GM12878 (cell line): ENCODE data around the gene RAB33A. TPM values are rescaled to one million over a fixed set of nuclear protein-coding genes. Genes with fewer than 3 reads are reported as not detected.

Experiments used
- ATAC-seq: fragments of 200-7000 bp; cut with Tn5 transposase; 3 replicates; pipeline ENCODE4 v1.9.1; 2020; ENCODE audit warnings: mild to moderate bottlenecking, moderate library complexity
- BruUV-seq: library from RNA; stranded (reverse); fragments of 400-500 nt; replicated peaks from 2 replicates; lab custom pipeline; 2021; lab: Mats Ljungman, UMichigan
- CTCF ChIA-PET: fragments of 300-600 bp; sonication (Branson Sonifier 250); formaldehyde crosslinking; extraction: SDS; loops from one replicate; lab custom pipeline; 2021; ENCODE audit warnings: inconsistent platforms; lab: Yijun Ruan, JAX
- POLR2A ChIA-PET: fragments of 350-600 bp; formaldehyde crosslinking; extraction: SDS; loops from one replicate; lab custom pipeline; 2021; ENCODE audit warnings: inconsistent platforms; lab: Charles Lee
- RAD21 ChIA-PET: fragments of 300-600 bp; sonication (Branson Sonifier 250); formaldehyde crosslinking; loops from one replicate; lab custom pipeline; 2023; ENCODE audit warnings: antibody characterized with exemption; ENCODE audit not compliant: unreplicated experiment; lab: Charles Lee
- SMC1A ChIA-PET: fragments of 300-600 bp; sonication (Branson Sonifier 250); formaldehyde crosslinking; loops from one replicate; lab custom pipeline; 2023; ENCODE audit not compliant: unreplicated experiment, uncharacterized antibody; lab: Charles Lee
- DNase-seq: peaks from one replicate; pipeline ENCODE4 v3.0.0-alpha.2; 2011; ENCODE audit warnings: low read depth, low spot score
- FAIRE-seq: peaks from 3 replicates; lab custom pipeline; 2011; peaks lifted over from hg19 to GRCh38; lab: Jason Lieb, UNC
- H2AFZ ChIP-seq: 2 replicates; pipeline ENCODE4 v1.6.0; 2011; ENCODE audit warnings: low read depth, low read length, control low read depth; ENCODE audit not compliant: control insufficient read depth
- H3K27ac ChIP-seq: 2 replicates; pipeline ENCODE4 v1.5.1; 2011; ENCODE audit warnings: control low read depth; ENCODE audit not compliant: control insufficient read depth, insufficient read depth
- H3K27me3 ChIP-seq, 2 experiments: replicated peaks in 1 of 2; 2 replicates each; pipeline versions ENCODE4 v1.6.0 to v1.6.1; 2011; ENCODE audit warnings: low read length in 1 of 2; ENCODE audit not compliant: control insufficient read depth in 2 of 2, insufficient read depth in 2 of 2
- H3K36me3 ChIP-seq, 2 experiments: 2 replicates each; pipeline ENCODE4 v1.5.1; 2011; ENCODE audit warnings: low read length in 1 of 2; ENCODE audit not compliant: control insufficient read depth in 2 of 2, insufficient read depth in 2 of 2
- H3K4me1 ChIP-seq: 2 replicates; pipeline ENCODE4 v1.6.1; 2011; ENCODE audit warnings: mild to moderate bottlenecking, low read length, moderate library complexity, mixed read lengths; ENCODE audit not compliant: control insufficient read depth, insufficient read depth
- H3K4me2 ChIP-seq: 2 replicates; pipeline ENCODE4 v1.6.0; 2011; ENCODE audit warnings: control low read depth; ENCODE audit not compliant: control insufficient read depth, insufficient read depth
- H3K4me3 ChIP-seq: fragments of 200-600 bp; sonication (generic); 2 replicates; pipeline ENCODE4 v1.5.1; 2016
- H3K79me2 ChIP-seq: 2 replicates; pipeline ENCODE4 v1.6.0; 2011; ENCODE audit warnings: low read length; ENCODE audit not compliant: control insufficient read depth, insufficient read depth
- H3K9ac ChIP-seq: 2 replicates; pipeline ENCODE4 v1.8.0; 2011; ENCODE audit warnings: low read length, control low read depth, mixed read lengths; ENCODE audit not compliant: control insufficient read depth, insufficient read depth
- H3K9me3 ChIP-seq: replicated peaks from 3 replicates; pipeline ENCODE4 v1.5.1; 2011; ENCODE audit warnings: mild to moderate bottlenecking, low read length; ENCODE audit not compliant: control insufficient read depth, insufficient read depth
- H4K20me1 ChIP-seq: 2 replicates; pipeline ENCODE4 v1.6.0; 2011; ENCODE audit not compliant: control insufficient read depth, insufficient read depth
- ASH2L ChIP-seq: fragments of 300-600, 200-600 bp; sonication (generic); IDR thresholded peaks from 2 replicates; pipeline ENCODE4 v1.6.1; 2017; ENCODE audit warnings: low read depth, mild to moderate bottlenecking, borderline replicate concordance
- MTA3 ChIP-seq: IDR thresholded peaks from 2 replicates; pipeline ENCODE4 v1.6.1; 2012; ENCODE audit warnings: low read length, inconsistent platforms, borderline replicate concordance
- TCF3 ChIP-seq: IDR thresholded peaks from 2 replicates; pipeline ENCODE4 v1.6.1; 2012; ENCODE audit warnings: low read depth, mild to moderate bottlenecking, low read length, borderline replicate concordance; ENCODE audit not compliant: insufficient read depth
- WGBS: methylation state at CpG from one replicate; pipeline ENCODE4 v1.1.6; 2016; ENCODE audit warnings: low lambda C conversion rate; ENCODE audit not compliant: insufficient replicate concordance, insufficient coverage; ENCODE audit errors: missing lambda C conversion rate; 5-methylcytosine and 5-hydroxymethylcytosine counted together
- in situ Hi-C: fragments of 300-500 bp; cut with MboI; formaldehyde crosslinking; loops from 9 replicates; pipeline ENCODE4 v1.14.3; 2018; ENCODE audit warnings: mixed read lengths
- intact Hi-C: fragments of 100-400 bp; cut with micrococcal nuclease; formaldehyde crosslinking; loops from one replicate; pipeline ENCODE4 v1.14.2; 2022; ENCODE audit not compliant: unreplicated experiment
- polyA plus RNA-seq, 11 experiments: library from polyadenylated mRNA; depleted of rRNA in 4 of 11; unstranded in 6 of 11; stranded (reverse) in 5 of 11; fragments of >200 nt; fragmentation: Nextera tagmentation in 4 of 11; fragmentation: Illumina TruSeq in 1 of 11; extraction: Ambion mirVana in 4 of 11; extraction: Trizol in 1 of 11; gene quantifications; 1 replicate in 1 of 11; 2 replicates in 10 of 11; pipeline versions ENCODE4 v1.2.1 to v1.2.3, GENCODE V29; 2011 to 2016; ENCODE audit warnings: inconsistent platforms in 2 of 11, missing spikeins in 2 of 11, low read depth in 1 of 11
- total RNA-seq, 4 experiments: library from RNA; depleted of rRNA in 3 of 4; stranded (reverse); fragments of >200 nt in 3 of 4; fragmentation: Illumina TruSeq in 1 of 4; extraction: Trizol in 1 of 4; gene quantifications; 2 replicates each; pipeline versions ENCODE4 v1.2.1 to v1.2.3, GENCODE V29; 2013 to 2021
- TF ChIP-seq, protein P1 (sequence below): fragments of 450-650 bp; IDR thresholded peaks from 2 replicates; pipeline ENCODE4 v1.6.1; 2018; ENCODE audit warnings: borderline replicate concordance, mild to moderate bottlenecking; ENCODE audit not compliant: partially characterized antibody

Gene RAB33A
- total and polyA plus RNA-seq, 10 of the 15 experiments (the other 5 are each of a cell fraction or from before 2014, with no cell fraction given) = 6.3 to 67.3 (median 33.4) TPM

- no peak for DNase-seq
- CTCF ChIA-PET = interaction anchor here (0.6 to 1.4 kb wide), 2 partner anchors 13 to 23 kb away, joined by 3 to 4 read pairs; no protein-coding TSS in a partner anchor
- no peaks in the 10 kb centered on the region for H4K20me1 ChIP-seq
- RAD21 ChIA-PET = no interaction called here
- SMC1A ChIA-PET = no interaction called here
- POLR2A ChIA-PET = interaction anchor here (1.1 kb wide), 1 partner anchor 60 kb away, joined by 3 read pairs; no protein-coding TSS in a partner anchor
- no peak overlapping the region for H3K4me2 ChIP-seq
- no peak for FAIRE-seq
- no peak overlapping the region for H3K4me3 ChIP-seq
- BruUV-seq = no TSS peak
- no peak overlapping the region for H2AFZ ChIP-seq
- no peak for ATAC-seq
- H3K27me3 ChIP-seq = no peaks in the 10 kb centered on the region
- H3K9ac ChIP-seq = no peak overlapping the region
- intact Hi-C loops = loop anchor here (10.0 kb wide), 2 partner anchors 245 to 405 kb away; partner anchors contain the start of gene SASH3
- H3K9me3 ChIP-seq = no peaks in the 10 kb centered on the region; the same call in 2 of the 3 replicates
- H3K36me3 ChIP-seq = 0 out of 4 replicates have a peak, but pooled peaks cover 0 to under 1% of the 10 kb centered on the region in 2 experiments
- peaks cover 26% of the 10 kb centered on the region for H3K79me2 ChIP-seq
- no peak overlapping the region for H3K27ac ChIP-seq
- TF ChIP-seq ASH2L (no peak), TCF3 (no peak), MTA3 (no peak)
- TF ChIP-seq, protein P1, sequence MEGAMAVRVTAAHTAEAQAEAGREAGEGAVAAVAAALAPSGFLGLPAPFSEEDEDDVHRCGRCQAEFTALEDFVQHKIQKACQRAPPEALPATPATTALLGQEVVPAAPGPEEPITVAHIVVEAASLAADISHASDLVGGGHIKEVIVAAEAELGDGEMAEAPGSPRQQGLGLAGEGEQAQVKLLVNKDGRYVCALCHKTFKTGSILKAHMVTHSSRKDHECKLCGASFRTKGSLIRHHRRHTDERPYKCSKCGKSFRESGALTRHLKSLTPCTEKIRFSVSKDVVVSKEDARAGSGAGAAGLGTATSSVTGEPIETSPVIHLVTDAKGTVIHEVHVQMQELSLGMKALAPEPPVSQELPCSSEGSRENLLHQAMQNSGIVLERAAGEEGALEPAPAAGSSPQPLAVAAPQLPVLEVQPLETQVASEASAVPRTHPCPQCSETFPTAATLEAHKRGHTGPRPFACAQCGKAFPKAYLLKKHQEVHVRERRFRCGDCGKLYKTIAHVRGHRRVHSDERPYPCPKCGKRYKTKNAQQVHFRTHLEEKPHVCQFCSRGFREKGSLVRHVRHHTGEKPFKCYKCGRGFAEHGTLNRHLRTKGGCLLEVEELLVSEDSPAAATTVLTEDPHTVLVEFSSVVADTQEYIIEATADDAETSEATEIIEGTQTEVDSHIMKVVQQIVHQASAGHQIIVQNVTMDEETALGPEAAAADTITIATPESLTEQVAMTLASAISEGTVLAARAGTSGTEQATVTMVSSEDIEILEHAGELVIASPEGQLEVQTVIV = no peak
- H3K4me1 ChIP-seq = peaks cover 16% of the 10 kb centered on the region
- 49% methylated on average over 7 of the region's 7 CpGs for WGBS
- in situ Hi-C loops = loop anchor here (10.0 to 25.0 kb wide), 2 partner anchors 95 to 567 kb away; no protein-coding TSS in a partner anchor
Observed at GRCh38 chrX:130179579-130180215, 7.9 kb downstream of the RAB33A start.
